Measurements from ENCODE around the gene PPP6R2. TPM values are rescaled to one million over a fixed set of nuclear protein-coding genes. Genes with fewer than 3 reads are reported as not detected.

Gene PPP6R2
- 9.1 to 13.3 TPM (median 12.5 TPM) in 5 replicates for total RNA-seq (2022; extraction: Qiagen RNA extraction)

GRCh38 chr22:50342651-50343540, at the start of gene PPP6R2:
Gene PPP6R2 (plus strand): TSS chr22:50343327. CDS start chr22:50393909, 50,582 bp downstream.

GRCh38 chr22:50306753-50307749, 36.1 kb upstream of the PPP6R2 start, which contains the start of gene PLXNB2:
Gene PLXNB2 (minus strand): TSS chr22:50307646. CDS start chr22:50290584, 17,062 bp downstream.

GRCh38 chr22:50326956-50327710, 16.0 kb upstream of the PPP6R2 start, which contains the start of gene DENND6B:
Gene DENND6B (minus strand): TSS chr22:50327012. CDS start chr22:50326988, 24 bp downstream.

GRCh38 chr22:50474710-50475651, 131.9 kb downstream of the PPP6R2 start, which contains the start of gene SBF1:
Gene SBF1 (minus strand): TSS chr22:50475035. CDS start chr22:50474840, 195 bp downstream.

GRCh38 chr22:50481440-50482106, 138.4 kb downstream of the PPP6R2 start, which contains the start of gene ADM2:
Gene ADM2 (plus strand): TSS chr22:50481543. CDS start chr22:50481848, 305 bp downstream.

GRCh38 chr22:50486561-50487289, 143.6 kb downstream of the PPP6R2 start, which contains the start of gene MIOX:
Gene MIOX (plus strand): TSS chr22:50486859. CDS start chr22:50486898, 39 bp downstream.

Other genes starting within 250 kb of the PPP6R2 start
- 5.0 to 5.8 TPM (median 5.5 TPM) in 5 replicates for gene PANX2, start 172.6 kb upstream of the PPP6R2 start, total RNA-seq (2022; extraction: Qiagen RNA extraction)
- 24.5 to 36.3 TPM (median 35.2 TPM) in 5 replicates for gene TRABD, start 157.4 kb upstream of the PPP6R2 start, total RNA-seq (2022; extraction: Qiagen RNA extraction)
- gene SELENOO, start 142.3 kb upstream of the PPP6R2 start, total RNA-seq (2022; extraction: Qiagen RNA extraction), result 16.1 to 20.4 TPM (median 19.0 TPM) in 5 replicates
- gene TUBGCP6, start 98.3 kb upstream of the PPP6R2 start, total RNA-seq (2022; extraction: Qiagen RNA extraction), result 8.3 to 10.8 TPM (median 9.3 TPM) in 5 replicates
- gene HDAC10, start 92.1 kb upstream of the PPP6R2 start, total RNA-seq (2022; extraction: Qiagen RNA extraction), result 8.5 to 11.5 TPM (median 11.1 TPM) in 5 replicates
- 21.1 to 25.9 TPM (median 24.1 TPM) in 5 replicates for gene MAPK12, start 81.6 kb upstream of the PPP6R2 start, total RNA-seq (2022; extraction: Qiagen RNA extraction)
- 5.9 to 7.3 TPM (median 6.9 TPM) in 5 replicates for gene MAPK11, start 72.9 kb upstream of the PPP6R2 start, total RNA-seq (2022; extraction: Qiagen RNA extraction)
- gene PLXNB2, start 35.7 kb upstream of the PPP6R2 start, total RNA-seq (2022; extraction: Qiagen RNA extraction), result 101 to 122 TPM (median 108 TPM) in 5 replicates
- gene DENND6B, start 16.3 kb upstream of the PPP6R2 start, total RNA-seq (2022; extraction: Qiagen RNA extraction), result 2.0 to 3.7 TPM (median 2.8 TPM) in 5 replicates
- gene SBF1, start 131.7 kb downstream of the PPP6R2 start, total RNA-seq (2022; extraction: Qiagen RNA extraction), result 20.3 to 24.9 TPM (median 22.4 TPM) in 5 replicates
- gene ADM2, start 138.2 kb downstream of the PPP6R2 start, total RNA-seq (2022; extraction: Qiagen RNA extraction), result 0.44 to 0.91 TPM (median 0.63 TPM) in 5 replicates
- gene MIOX, start 143.5 kb downstream of the PPP6R2 start, total RNA-seq (2022; extraction: Qiagen RNA extraction), result not detected in 5 replicates
- 35.7 to 48.9 TPM (median 47.1 TPM) in 5 replicates for gene LMF2, start 164.4 kb downstream of the PPP6R2 start, total RNA-seq (2022; extraction: Qiagen RNA extraction)
- gene NCAPH2, start 164.9 kb downstream of the PPP6R2 start, total RNA-seq (2022; extraction: Qiagen RNA extraction), result 34.9 to 42.3 TPM (median 38.0 TPM) in 5 replicates
- gene SCO2, start 182.3 kb downstream of the PPP6R2 start, total RNA-seq (2022; extraction: Qiagen RNA extraction), result 2.2 to 6.4 TPM (median 5.4 TPM) in 5 replicates
- 12.1 to 17.2 TPM (median 16.4 TPM) in 5 replicates for gene TYMP, start 186.7 kb downstream of the PPP6R2 start, total RNA-seq (2022; extraction: Qiagen RNA extraction)
- 0.02 to 0.05 TPM (median 0.02 TPM) in 3 of 5 replicates, not detected in the others for gene KLHDC7B, start 202.6 kb downstream of the PPP6R2 start, total RNA-seq (2022; extraction: Qiagen RNA extraction)
- 0.25 to 0.52 TPM (median 0.48 TPM) in 3 of 5 replicates, not detected in the others for gene SYCE3, start 219.6 kb downstream of the PPP6R2 start, total RNA-seq (2022; extraction: Qiagen RNA extraction)
- 10.8 to 14.4 TPM (median 12.8 TPM) in 5 replicates for gene CPT1B, start 235.1 kb downstream of the PPP6R2 start, total RNA-seq (2022; extraction: Qiagen RNA extraction)
- 14.9 to 20.5 TPM (median 18.3 TPM) in 5 replicates for gene CHKB, start 239.5 kb downstream of the PPP6R2 start, total RNA-seq (2022; extraction: Qiagen RNA extraction)